ENCODE data around the gene GPR143. TPM values are rescaled to one million over a fixed set of nuclear protein-coding genes. Genes with fewer than 3 reads are reported as not detected.

The GPR143 gene
- polyA plus RNA-seq, 1 donor (not counting 4 experiments of a cell fraction or from before 2014, with no cell fraction given) = 0.33 TPM

DNA sequence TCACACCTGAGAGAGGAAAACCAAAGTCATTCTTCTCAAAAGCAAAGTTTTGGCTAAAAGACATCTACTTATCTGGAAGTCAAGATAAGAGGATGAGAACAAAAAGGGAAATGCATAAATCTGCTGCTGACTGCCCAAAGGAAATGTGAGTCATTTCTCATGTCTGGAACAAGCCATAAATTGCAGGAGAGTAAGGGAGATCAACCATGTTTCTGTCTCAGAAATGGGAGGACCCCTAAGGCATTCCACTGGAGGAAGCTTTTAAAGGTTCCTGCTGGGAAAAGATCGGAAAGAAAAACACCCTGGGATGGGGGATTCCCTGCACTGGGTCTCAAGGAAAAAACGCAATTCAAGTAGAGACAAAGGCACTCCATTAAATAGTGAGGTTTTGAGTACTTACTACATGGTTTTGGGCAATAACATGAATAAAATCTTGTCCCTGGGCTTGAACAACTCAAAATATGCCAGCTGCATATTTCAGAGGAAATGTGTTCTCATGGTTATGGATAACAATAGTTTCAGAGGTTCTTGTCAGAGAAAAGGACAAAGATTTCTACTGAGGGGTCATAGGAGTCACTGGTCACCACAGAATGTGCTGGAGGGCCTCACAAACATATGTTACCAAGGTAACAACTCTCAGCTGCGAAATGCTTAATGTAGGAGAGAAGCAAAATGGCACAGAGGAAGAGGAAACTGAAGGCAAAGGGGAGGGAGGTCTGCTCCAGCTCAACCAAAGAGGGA, 19.3 kb downstream of the GPR143 start:
- no peaks in the 10 kb centered on the region for H4K20me1 ChIP-seq (ENCODE audit: control insufficient read depth, extremely low read depth, insufficient read depth, low read length)
- peak overlapping the region; percentile 41 for H2AFZ ChIP-seq (ENCODE audit: control insufficient read depth, low read length)
- no peak overlapping the region for H3K4me3 ChIP-seq (ENCODE audit: control insufficient read depth in 2 of 3, extremely low read depth in 1 of 3, insufficient read depth in 2 of 3, low read depth in 1 of 3, low read length in 3 of 3)
- H3K36me3 ChIP-seq (ENCODE audit: control insufficient read depth in 2 of 2, extremely low read depth in 1 of 2, insufficient read depth in 2 of 2, low read length in 2 of 2) = no peaks in the 10 kb centered on the region
- peaks cover 13% of the 10 kb centered on the region for H3K4me1 ChIP-seq (ENCODE audit: control insufficient read depth, extremely low read depth, insufficient read depth, low read length)
- no peaks in the 10 kb centered on the region for H3K9me1 ChIP-seq (ENCODE audit: control insufficient read depth, extremely low read depth, insufficient read depth, low read length)
- no peaks in the 10 kb centered on the region for H3K9me3 ChIP-seq (ENCODE audit: control insufficient read depth, low read depth, low read length)
- TF ChIP-seq EZH2 (IDR thresholded peaks at IDR 0.05; ENCODE audit: low read length) = no peak
- TF ChIP-seq, protein P1, sequence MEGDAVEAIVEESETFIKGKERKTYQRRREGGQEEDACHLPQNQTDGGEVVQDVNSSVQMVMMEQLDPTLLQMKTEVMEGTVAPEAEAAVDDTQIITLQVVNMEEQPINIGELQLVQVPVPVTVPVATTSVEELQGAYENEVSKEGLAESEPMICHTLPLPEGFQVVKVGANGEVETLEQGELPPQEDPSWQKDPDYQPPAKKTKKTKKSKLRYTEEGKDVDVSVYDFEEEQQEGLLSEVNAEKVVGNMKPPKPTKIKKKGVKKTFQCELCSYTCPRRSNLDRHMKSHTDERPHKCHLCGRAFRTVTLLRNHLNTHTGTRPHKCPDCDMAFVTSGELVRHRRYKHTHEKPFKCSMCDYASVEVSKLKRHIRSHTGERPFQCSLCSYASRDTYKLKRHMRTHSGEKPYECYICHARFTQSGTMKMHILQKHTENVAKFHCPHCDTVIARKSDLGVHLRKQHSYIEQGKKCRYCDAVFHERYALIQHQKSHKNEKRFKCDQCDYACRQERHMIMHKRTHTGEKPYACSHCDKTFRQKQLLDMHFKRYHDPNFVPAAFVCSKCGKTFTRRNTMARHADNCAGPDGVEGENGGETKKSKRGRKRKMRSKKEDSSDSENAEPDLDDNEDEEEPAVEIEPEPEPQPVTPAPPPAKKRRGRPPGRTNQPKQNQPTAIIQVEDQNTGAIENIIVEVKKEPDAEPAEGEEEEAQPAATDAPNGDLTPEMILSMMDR (optimal IDR thresholded peaks at IDR 0.05 in 1 of 3, IDR thresholded peaks at IDR 0.05 in 1 of 3, conservative IDR thresholded peaks at IDR 0.05 in 1 of 3; ENCODE audit: extremely low read depth in 1 of 3, insufficient read depth in 2 of 3, low read length in 3 of 3) = no peak
- no peak for DNase-seq (ENCODE audit: low read depth, low spot score)
- peak overlapping the region; percentile 49 for H3K27ac ChIP-seq (ENCODE audit: control insufficient read depth, insufficient read depth, low read length)
- no peak overlapping the region for H3K9ac ChIP-seq (ENCODE audit: control insufficient read depth, extremely low read depth, insufficient read depth, low read length)
- H3K27me3 ChIP-seq (ENCODE audit: control insufficient read depth, extremely low read depth, insufficient read depth, low read length) = no peaks in the 10 kb centered on the region
- H3K79me2 ChIP-seq (ENCODE audit: control insufficient read depth, insufficient read depth, low read length) = no peaks in the 10 kb centered on the region
- dilution Hi-C loops (cut with MboI; ENCODE audit: extremely low pct_ligation_motif_present, low sequenced_read_pairs) = no loop called here
- no peak for FAIRE-seq
- peak overlapping the region; percentile 44 for H3K4me2 ChIP-seq (ENCODE audit: control insufficient read depth, extremely low read depth, insufficient read depth, low read depth, low read length)

DNA sequence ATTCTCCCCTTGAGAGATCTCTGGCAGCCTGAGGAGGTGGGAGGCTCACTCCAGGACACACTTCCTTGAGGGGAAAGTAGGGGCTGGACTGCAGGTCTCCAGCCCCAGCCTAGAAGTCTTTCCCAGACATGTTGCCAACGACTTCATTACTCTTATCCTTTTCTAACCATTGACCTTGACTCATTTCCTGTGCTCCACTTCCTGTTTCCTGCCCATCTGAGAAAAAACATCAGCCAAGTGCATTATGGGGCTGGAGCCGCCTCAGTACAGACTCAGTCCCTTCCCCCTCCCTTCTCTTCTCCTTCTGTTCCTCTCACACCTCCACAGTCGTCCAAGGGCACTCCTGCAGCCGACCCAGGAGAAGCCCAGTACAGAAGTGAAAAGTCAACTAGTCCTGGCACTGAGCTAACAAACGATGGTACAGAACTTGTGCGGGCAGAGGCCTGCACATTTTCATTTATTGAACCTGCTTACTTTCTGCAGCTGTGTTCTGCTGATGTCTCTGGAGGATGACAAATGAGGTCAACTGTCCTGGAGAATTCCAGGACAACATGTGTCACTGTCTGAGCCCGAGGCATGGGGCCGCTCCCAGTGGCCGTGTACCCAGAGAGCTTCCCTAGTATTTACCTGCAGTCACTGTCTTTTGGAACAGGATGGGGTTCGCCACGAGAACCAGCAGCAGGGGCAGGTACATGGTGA, 20.1 kb downstream of the GPR143 start:
- peak; percentile 29 for FAIRE-seq
- Histone ChIP-seq H3K27me3 (ENCODE audit: control insufficient read depth, extremely low read depth, insufficient read depth, low read length) (no peaks in the 10 kb centered on the region), H4K20me1 (ENCODE audit: control insufficient read depth, extremely low read depth, insufficient read depth, low read length) (no peaks in the 10 kb centered on the region), H3K79me2 (ENCODE audit: control insufficient read depth, insufficient read depth, low read length) (no peaks in the 10 kb centered on the region), H3K9me3 (ENCODE audit: control insufficient read depth, low read depth, low read length) (no peaks in the 10 kb centered on the region), H3K36me3 (ENCODE audit: control insufficient read depth in 2 of 2, extremely low read depth in 1 of 2, insufficient read depth in 2 of 2, low read length in 2 of 2) (no peaks in the 10 kb centered on the region), H3K9me1 (ENCODE audit: control insufficient read depth, extremely low read depth, insufficient read depth, low read length) (no peaks in the 10 kb centered on the region), H3K4me3 (ENCODE audit: control insufficient read depth in 2 of 3, extremely low read depth in 1 of 3, insufficient read depth in 2 of 3, low read depth in 1 of 3, low read length in 3 of 3) (no peak overlapping the region), H3K9ac (ENCODE audit: control insufficient read depth, extremely low read depth, insufficient read depth, low read length) (no peak overlapping the region), H2AFZ (ENCODE audit: control insufficient read depth, low read length) (peak overlapping the region; percentile 44), H3K4me1 (ENCODE audit: control insufficient read depth, extremely low read depth, insufficient read depth, low read length) (peaks cover 13% of the 10 kb centered on the region), H3K4me2 (ENCODE audit: control insufficient read depth, extremely low read depth, insufficient read depth, low read depth, low read length) (peak overlapping the region; percentile 44), H3K27ac (ENCODE audit: control insufficient read depth, insufficient read depth, low read length) (peak overlapping the region; percentile 49)
- dilution Hi-C loops (cut with MboI; ENCODE audit: extremely low pct_ligation_motif_present, low sequenced_read_pairs) = no loop called here
- DNase-seq (ENCODE audit: low read depth, low spot score) = no peak
- TF ChIP-seq, protein P1 (optimal IDR thresholded peaks at IDR 0.05 in 1 of 3, IDR thresholded peaks at IDR 0.05 in 1 of 3, conservative IDR thresholded peaks at IDR 0.05 in 1 of 3; ENCODE audit: extremely low read depth in 1 of 3, insufficient read depth in 2 of 3, low read length in 3 of 3) = no peak
- TF ChIP-seq EZH2 (IDR thresholded peaks at IDR 0.05; ENCODE audit: low read length) = no peak
